ENCODE data around the gene STKLD1. TPM values are rescaled to one million over a fixed set of nuclear protein-coding genes. Genes with fewer than 3 reads are reported as not detected.

Gene STKLD1
- total RNA-seq, 1 donor from 2014 or later = 0.49 TPM

DNA sequence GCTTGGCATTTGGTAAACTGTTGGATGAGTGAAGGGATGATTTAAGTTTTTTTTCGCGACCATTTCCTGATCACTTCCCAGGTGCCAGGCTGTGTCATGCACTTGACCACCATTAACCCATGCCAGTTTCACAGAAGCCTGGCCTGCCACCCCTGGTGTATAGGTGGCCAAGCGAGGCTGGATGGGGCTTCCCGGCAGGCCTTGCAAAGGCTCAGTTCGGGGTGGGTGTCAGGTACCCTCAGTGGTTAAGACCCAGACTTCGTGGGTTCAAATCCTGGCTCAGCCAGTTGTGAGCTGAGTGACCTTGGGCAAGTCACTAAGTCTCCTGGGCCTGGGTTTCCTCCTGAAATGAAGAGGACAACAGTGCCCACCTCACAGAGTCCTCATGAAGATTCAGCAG is 30.6 kb upstream of the STKLD1 start:
- DNase-seq = no peak

DNA sequence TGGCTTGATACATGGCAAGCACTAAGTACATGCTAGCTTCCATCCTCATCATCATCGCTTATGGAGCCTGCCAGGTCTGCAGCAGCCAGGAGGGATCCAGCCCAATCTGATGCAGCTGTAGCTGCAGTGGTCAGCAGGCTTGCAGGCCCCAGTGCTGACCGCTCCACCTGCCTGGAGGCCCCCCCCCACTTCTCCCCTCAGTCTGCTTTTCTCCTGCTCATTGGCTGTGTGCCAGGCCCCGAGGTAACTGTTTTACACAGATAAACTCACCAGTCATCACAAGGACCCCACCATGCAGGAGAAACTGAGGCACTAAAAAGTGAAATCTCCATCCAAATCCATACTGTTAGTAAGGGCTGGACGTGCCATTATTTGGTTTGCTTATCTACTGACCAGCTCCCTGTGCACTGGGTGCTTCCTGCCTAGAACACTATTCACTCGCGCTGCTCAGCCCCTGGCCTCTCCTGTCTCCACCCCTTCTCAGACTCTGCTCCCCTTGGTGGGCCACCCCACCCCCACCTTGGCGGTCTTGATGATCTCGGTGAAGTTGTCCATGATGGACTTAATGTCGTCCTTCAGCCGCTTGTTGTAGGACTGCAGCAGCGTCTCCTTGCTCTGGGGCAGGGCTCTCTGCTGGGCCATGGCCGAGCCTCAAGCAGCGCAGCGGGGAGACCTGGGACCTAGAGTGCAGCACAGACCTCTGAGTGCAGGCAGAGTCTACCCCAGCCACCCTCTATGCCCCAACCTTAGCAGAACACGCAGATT is 30.0 kb upstream of the STKLD1 start:
- no peak for DNase-seq

- DNase-seq = no peak
Measured at GRCh38 chr9:133347515-133347984, 28.6 kb upstream of the STKLD1 start.

- peak; percentile 96 for DNase-seq
Measured at GRCh38 chr9:133347985-133348717, 28.0 kb upstream of the STKLD1 start, which contains the start of the genes MED22 and RPL7A. Gene MED22, minus strand, starts transcription at chr9:133348131. Its CDS starts 1,469 bp downstream, at chr9:133346662. Gene RPL7A, plus strand, starts transcription at chr9:133348218. Its CDS starts 26 bp downstream, at chr9:133348244.

DNA sequence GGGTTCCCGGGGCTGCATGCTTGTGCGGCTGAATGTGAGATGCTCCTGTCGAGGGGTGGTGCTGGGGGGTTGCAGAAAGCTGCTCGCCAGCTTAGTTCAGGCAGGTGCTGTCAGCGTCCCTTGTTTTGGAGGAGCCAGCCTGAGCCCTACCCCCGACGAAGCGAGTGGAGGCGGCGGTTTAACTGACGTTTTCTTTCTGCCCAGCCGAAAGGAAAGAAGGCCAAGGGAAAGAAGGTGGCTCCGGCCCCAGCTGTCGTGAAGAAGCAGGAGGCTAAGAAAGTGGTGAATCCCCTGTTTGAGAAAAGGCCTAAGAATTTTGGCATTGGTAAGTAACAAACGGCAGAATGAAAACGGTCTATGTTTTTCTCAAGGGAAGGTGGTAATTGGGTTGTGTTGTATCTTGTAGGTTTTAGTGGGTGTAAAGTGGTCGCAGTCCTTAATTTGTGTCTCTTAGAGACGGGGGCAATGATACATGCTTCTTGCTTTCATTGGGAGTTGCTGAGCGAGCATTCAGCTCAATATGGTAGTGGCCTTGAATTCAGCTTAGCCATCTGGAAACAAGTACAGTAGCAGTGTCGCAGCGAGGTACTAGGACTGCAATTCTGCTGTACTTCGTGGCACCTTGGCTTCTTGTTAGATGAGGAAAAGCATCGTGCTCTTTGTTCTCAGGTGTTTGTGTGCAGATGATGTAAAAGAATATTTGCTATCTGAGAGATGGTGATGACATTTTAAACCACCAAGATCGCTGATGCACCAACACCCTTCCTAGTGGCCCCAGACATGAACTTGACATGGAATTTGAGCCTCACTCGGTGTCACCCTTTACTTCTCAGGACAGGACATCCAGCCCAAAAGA is 27.2 kb upstream of the STKLD1 start:
- no peak for DNase-seq

GRCh38 chr9:133349965-133350616 is 26.1 kb upstream of the STKLD1 start:
- no peak for DNase-seq

GRCh38 chr9:133351526-133351907 is 24.6 kb upstream of the STKLD1 start:
- no peak for DNase-seq

DNA sequence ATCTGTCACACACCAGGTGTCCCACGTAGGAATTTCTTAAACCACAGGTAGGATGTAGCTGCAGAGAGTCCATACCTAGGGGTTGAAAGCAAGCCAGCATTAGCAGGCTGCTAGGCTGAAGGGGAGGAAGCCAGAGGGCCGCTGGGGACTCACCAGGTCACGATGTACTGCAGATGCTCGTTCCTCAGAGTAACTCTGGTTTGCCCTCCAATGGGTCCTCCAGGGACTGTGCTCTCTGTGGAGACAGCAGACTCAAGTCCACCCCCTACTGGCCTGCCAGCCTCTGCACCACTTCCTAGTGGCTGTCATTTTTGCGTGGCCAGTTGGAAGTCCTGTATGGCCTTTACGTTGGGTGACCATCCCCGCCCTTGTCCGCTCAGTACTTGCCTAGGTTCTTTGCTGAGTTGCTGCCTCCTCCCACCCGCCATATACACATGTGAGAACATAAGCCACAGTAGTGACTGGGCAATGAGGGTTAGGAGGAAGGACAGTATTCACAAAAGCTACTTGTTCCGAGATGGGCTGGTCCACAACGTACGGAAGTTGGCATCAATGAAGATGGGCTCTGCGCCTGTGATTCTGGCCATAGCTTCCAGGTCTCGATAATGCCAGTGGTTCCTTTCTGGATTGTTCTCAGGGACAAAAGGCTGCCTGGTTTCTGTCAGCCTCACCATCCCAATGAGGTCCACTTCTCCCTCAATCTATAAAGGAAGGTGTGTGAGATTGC is 24.1 kb upstream of the STKLD1 start:
- DNase-seq = no peak

DNA sequence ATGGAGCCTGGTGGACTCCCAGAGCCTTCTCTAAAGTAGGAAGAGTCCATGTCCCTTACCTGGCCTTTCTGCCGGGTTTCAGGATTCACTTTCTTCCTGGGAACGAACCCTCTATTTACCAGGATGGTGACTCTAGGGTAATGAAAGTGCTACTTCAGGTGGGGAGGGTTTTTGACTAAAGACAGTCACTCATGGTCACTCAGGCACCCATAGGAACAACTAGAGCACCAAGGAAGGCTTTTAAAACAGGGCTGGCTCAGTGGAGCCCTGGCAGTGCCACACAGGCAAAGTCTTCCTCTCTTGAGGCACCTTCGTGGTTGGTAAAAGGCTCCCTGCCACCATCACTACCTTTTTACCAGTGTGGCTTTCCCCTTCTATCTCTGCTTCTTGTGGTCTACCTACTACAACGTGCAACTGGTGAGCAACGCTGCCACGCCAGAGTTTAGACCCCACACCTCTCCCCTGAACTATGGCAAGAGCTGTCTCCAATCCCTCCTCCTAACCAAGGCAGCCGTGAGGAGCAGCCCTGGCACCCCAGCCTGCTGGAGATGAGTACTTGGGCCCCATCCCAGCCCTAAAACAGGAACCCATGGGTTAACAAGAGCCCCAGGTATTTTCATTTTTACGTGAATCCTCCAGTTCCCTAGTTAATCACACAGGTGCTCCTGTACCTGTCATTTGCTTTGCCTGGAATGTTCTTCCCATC is 23.4 kb upstream of the STKLD1 start:
- no peak for DNase-seq

DNA sequence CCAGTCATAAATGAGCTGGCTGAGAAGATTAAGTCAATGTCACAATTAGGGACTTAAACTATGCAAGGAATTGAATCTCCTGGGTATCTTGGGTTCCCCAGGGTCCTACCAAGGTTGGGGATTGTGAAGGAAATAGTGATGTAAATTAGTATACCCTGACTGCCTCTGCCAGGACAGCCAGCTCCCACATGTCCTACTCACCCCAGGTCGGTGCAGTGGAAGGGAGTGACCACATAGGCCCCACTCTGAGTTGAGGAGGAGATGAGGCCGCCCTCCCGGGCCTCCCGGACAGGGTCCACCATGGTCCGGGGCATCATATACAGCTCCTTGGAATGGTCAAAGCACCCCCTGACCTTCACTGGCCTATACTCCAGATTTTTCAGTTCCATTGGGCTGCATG is 22.6 kb upstream of the STKLD1 start:
- DNase-seq = no peak

DNA sequence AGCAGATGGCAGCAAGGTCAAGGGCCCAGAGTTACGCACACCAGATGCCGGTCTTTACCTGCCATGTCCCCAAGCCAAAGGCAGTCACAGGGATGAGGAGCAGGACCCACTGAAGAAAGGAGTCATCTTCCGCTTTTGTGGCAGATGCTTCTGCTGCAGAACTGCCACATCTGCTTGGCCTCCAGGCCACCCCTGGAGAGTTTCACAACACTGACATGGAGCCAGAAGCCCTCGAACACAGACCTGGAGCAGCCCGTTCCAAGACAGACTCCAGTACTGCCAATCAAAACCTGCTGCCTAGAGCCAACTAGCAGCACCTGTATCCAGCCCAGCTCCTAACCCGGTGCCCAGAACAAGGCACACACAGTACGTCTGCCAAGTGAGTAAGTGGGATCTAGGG is 21.4 kb upstream of the STKLD1 start:
- no peak for DNase-seq

DNA sequence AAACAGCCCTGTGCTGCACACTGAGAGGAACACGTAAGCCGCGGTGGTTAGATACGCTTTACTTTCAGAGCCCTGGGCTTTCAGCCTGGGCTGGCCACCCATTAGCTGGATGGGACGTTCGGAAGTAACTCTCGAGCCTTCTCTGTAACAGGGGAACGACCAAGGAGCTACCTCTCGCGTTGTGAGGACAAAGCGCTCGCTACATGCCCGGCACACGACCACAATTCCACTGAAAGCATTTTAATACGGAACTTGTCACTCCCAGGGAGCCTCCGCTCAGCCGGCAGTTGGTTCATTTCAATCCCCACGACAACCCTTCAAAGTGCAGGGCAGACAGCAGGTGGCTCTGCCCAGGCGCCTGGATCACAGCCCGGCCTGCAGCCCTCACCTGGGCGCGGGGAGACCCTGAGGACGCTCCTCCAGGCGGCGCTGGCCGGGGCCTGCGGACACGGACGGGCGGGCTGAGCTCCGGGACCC is 20.2 kb upstream of the STKLD1 start:
- DNase-seq = no peak

DNA sequence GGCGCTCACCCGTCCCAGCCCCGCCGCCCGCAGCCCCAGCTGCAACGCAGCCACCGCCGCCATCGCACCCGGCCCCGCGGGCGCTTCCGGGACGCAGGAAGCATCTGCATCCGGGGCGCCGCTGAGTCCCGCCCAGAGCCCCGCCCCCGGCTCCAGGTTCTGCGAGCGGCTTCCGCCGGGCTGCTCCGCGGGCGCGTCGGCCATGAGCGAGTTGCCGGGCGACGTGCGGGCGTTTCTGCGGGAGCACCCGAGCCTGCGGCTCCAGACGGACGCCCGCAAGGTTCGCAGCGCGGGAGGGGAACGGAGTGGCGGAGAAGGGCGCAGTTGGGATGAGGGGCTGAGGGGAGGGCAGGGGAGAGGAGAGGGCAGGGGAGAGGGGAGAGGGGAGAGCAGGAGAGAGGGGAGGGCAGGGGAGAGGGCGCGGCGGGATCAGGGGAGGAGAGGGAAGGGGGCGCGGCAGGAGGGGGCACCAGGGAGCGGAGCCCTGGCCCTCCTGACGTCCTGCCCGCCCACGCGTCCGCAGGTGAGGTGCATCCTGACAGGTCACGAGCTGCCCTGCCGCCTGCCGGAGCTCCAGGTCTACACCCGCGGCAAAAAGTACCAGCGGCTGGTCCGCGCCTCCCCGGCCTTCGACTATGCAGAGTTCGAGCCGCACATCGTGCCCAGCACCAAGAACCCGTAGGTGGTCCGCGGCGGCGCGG is 19.6 kb upstream of the STKLD1 start, which contains the start of the genes SURF1 and SURF2:
Gene SURF1, minus strand, starts transcription at position 97 of the 701 bp plus-strand sequence. Its CDS starts 34 bp downstream, at position 63.
Gene SURF2, plus strand, starts transcription at position 160 of the 701 bp plus-strand sequence. Its CDS starts 43 bp downstream, at position 203.
- DNase-seq = peak; percentile 38

GRCh38 chr9:133357656-133358055 is 18.5 kb upstream of the STKLD1 start:
- DNase-seq = no peak

DNA sequence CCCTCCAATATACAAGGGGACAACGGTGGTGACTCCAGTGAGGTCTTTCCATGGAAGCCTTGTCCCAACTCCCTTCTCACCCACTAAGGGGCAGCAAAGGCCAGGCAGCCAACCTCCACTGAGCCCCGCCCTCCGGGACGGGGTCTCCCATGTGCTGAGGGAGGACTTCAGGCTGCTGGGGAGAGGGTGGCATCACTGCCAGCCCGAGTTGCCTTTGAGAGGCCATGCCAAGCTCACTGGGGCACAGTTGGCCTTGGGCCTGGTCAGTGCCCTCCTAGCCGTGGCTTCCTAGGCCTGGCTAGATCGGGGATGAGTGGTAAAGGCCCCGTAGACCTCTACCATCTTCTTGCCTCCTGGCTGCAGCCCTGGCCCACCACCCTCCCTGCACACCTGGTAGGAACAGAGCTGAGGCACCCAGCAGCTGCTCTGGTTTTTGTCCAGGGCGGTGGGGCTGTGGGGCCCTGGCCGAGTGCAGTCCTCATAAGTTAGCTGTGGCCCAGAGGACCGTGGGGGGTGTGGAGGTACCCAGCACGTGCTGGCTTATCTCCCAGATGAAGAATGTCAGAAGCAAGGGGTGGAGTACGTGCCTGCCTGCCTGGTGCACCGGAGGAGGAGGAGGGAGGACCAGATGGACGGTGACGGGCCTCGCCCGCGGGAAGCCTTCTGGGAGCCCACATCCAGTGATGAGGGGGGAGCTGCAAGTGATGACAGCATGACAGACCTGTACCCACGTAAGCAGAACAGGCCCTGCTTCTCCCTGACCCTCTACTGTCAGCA is 16.6 kb upstream of the STKLD1 start:
- no peak for DNase-seq

DNA sequence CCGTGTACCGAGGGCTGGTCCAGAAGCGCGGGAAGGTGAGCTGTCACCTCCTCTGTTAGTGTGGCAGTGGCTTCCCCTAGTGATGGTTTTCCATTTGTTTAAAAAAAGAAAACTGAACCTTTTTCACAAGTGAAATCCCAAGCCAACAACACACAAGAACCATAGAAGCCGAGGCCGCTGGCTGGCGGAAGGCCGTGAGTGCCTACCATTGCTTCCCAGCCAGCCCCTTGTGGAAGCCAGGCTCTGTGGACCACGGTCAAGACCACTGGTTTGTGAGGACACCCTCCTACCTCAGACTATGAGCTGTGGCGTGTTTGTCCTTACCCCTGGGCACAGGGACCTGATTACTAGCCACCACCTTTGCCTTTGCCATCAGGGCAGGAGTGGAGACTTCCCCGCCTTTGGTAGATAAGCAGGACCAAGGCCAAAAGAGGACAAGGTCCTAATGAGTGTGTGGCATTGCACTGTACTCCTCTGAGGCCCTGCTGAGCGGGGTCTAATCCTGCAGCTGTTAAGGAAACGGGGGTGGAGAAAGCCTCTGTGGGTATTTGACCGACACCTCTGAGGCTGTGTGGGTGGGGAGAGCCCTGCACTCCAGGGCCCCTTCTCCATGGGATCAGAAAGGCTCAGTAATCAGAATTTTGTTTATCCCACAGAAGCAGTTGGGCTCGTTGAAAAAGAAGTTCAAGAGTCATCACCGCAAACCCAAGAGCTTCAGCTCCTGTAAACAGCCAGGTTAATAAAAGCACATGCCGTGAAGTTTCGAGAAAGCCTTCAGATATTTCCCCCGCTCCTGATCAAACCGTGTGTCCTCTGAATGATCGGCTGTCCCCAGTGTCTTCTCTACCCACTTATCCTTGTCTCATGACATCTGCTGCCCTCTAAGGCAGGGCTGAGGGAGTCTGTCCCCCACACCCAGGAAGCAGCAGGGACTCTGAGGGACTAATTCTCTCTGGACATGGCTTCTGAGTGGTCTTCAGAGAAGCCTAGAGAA is 15.5 kb upstream of the STKLD1 start:
- DNase-seq = no peak

DNA sequence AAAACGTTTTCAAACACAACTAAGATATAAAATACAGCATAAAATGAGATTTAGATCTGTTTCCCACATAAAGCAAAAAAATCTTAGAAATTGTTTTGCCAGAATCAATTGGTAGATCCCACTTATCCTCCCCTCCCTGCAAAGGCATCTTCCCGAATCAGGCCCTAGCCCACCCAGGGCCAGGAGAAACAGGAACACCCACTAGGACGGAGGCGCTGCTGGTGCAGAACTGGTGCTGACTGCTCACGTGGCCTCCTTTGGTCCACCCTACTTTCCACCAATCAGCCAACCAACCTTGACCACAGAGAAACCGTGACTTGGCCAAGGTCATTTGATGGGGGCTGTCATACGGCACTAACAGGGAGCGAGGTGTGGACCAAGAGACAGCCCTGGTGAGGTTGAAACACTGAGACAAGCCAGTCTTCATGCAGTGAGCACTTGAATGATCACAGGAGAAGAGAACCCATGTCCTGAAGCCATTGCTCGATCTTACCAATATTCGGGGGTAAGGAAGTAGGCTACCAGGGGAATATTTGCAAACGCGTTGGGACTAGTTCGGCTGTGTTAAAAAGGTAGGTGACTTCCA is 14.6 kb upstream of the STKLD1 start:
- no peak for DNase-seq

Measured in skin of body (tissue), 2 donors.